ENCODE data around the gene CEP135. TPM values are rescaled to one million over a fixed set of nuclear protein-coding genes. Genes with fewer than 3 reads are reported as not detected.
A peak's percentile ranks its signal among the peaks of the same experiment; 100 is the strongest.

CEP135 gene
- total RNA-seq, 1 experiment from 2014 or later = 8.0 TPM

- Mint-ChIP-seq H3K27ac (ENCODE audit: unreplicated experiment) (peak overlapping the region; percentile 86), H3K4me1 (ENCODE audit: low read depth, unreplicated experiment) (peaks cover 16% of the 10 kb centered on the region), H3K27me3 (ENCODE audit: unreplicated experiment) (no peaks in the 10 kb centered on the region), H3K9me3 (ENCODE audit: low read depth, unreplicated experiment) (no peaks in the 10 kb centered on the region), H3K36me3 (ENCODE audit: insufficient read depth, unreplicated experiment) (peaks cover 27% of the 10 kb centered on the region), H3K4me3 (ENCODE audit: low read depth, unreplicated experiment) (peak overlapping the region; percentile 77)
- no peak for TF ChIP-seq CTCF (IDR thresholded peaks at IDR 0.05; ENCODE audit: unreplicated experiment)
- DNase-seq = no peak
- CTCF ChIA-PET = interaction anchor here (0.7 to 1.2 kb wide), 4 partner anchors 42 to 1005 kb away, joined by 3 to 4 read pairs (median 4); a partner anchor contains a TSS
- BruUV-seq (replicated peaks) = no TSS peak
- intact Hi-C loops (cut with micrococcal nuclease; ENCODE audit: unreplicated experiment) = loop anchor here (10.0 kb wide), 1 partner anchor 95 kb away; a partner anchor contains a TSS
These were observed 697 bp downstream of the CEP135 start for GRCh38 chr4:55949482-55949802.

GRCh38 chr4:55951191-55951922 lies 2.6 kb downstream of the CEP135 start:
- BruUV-seq (replicated peaks) = no TSS peak
- CTCF ChIA-PET = no interaction called here
- Mint-ChIP-seq H3K27ac (ENCODE audit: unreplicated experiment) (no peak overlapping the region), H3K36me3 (ENCODE audit: insufficient read depth, unreplicated experiment) (peaks cover 27% of the 10 kb centered on the region), H3K27me3 (ENCODE audit: unreplicated experiment) (no peaks in the 10 kb centered on the region), H3K4me1 (ENCODE audit: low read depth, unreplicated experiment) (peaks cover 16% of the 10 kb centered on the region), H3K9me3 (ENCODE audit: low read depth, unreplicated experiment) (no peaks in the 10 kb centered on the region), H3K4me3 (ENCODE audit: low read depth, unreplicated experiment) (no peak overlapping the region)
- no peak for TF ChIP-seq CTCF (IDR thresholded peaks at IDR 0.05; ENCODE audit: unreplicated experiment)
- intact Hi-C loops (cut with micrococcal nuclease; ENCODE audit: unreplicated experiment) = loop anchor here (5.0 kb wide), 1 partner anchor 49 kb away; no protein-coding TSS in a partner anchor
- no peak for DNase-seq

- H3K4me3 Mint-ChIP-seq (ENCODE audit: low read depth, unreplicated experiment) = no peak overlapping the region
- intact Hi-C loops (cut with micrococcal nuclease; ENCODE audit: unreplicated experiment) = no loop called here
- no peak for DNase-seq
- H3K27ac Mint-ChIP-seq (ENCODE audit: unreplicated experiment) = no peak overlapping the region
- CTCF ChIA-PET = no interaction called here
- BruUV-seq (replicated peaks) = no TSS peak
- no peaks in the 10 kb centered on the region for H3K4me1 Mint-ChIP-seq (ENCODE audit: low read depth, unreplicated experiment)
- no peak for TF ChIP-seq CTCF (IDR thresholded peaks at IDR 0.05; ENCODE audit: unreplicated experiment)
- no peaks in the 10 kb centered on the region for H3K36me3 Mint-ChIP-seq (ENCODE audit: insufficient read depth, unreplicated experiment)
- no peaks in the 10 kb centered on the region for H3K27me3 Mint-ChIP-seq (ENCODE audit: unreplicated experiment)
- no peaks in the 10 kb centered on the region for H3K9me3 Mint-ChIP-seq (ENCODE audit: low read depth, unreplicated experiment)
These were observed 7.0 kb downstream of the CEP135 start for GRCh38 chr4:55955710-55956109.

GRCh38 chr4:55959655-55960054 lies 10.9 kb downstream of the CEP135 start:
- Mint-ChIP-seq H3K27ac (ENCODE audit: unreplicated experiment) (no peak overlapping the region), H3K36me3 (ENCODE audit: insufficient read depth, unreplicated experiment) (no peaks in the 10 kb centered on the region), H3K4me1 (ENCODE audit: low read depth, unreplicated experiment) (no peaks in the 10 kb centered on the region), H3K4me3 (ENCODE audit: low read depth, unreplicated experiment) (no peak overlapping the region), H3K27me3 (ENCODE audit: unreplicated experiment) (no peaks in the 10 kb centered on the region), H3K9me3 (ENCODE audit: low read depth, unreplicated experiment) (no peaks in the 10 kb centered on the region)
- no peak for TF ChIP-seq CTCF (IDR thresholded peaks at IDR 0.05; ENCODE audit: unreplicated experiment)
- no peak for DNase-seq
- CTCF ChIA-PET = no interaction called here
- BruUV-seq (replicated peaks) = no TSS peak
- intact Hi-C loops (cut with micrococcal nuclease; ENCODE audit: unreplicated experiment) = no loop called here
